GM21723 (cell line): Measurements from ENCODE around the gene WNK3.
"Not testable (repeated sequence)": the region's sequence is repeated elsewhere in the genome, so short reads cannot be mapped to it uniquely, and the experiment has no call there.

Experiments used
- ATAC-seq: cut with Tn5 transposase; IDR thresholded peaks from one replicate; pipeline ENCODE4 v1.9.1; 2021; ENCODE audit warnings: mild to moderate bottlenecking, moderate library complexity; ENCODE audit not compliant: unreplicated experiment

The WNK3 gene

GRCh38 chrX:54357414-54358377 lies at the start of gene WNK3:
Gene WNK3, minus strand, starts transcription at chrX:54358046.
- ATAC-seq = no peak

DNA sequence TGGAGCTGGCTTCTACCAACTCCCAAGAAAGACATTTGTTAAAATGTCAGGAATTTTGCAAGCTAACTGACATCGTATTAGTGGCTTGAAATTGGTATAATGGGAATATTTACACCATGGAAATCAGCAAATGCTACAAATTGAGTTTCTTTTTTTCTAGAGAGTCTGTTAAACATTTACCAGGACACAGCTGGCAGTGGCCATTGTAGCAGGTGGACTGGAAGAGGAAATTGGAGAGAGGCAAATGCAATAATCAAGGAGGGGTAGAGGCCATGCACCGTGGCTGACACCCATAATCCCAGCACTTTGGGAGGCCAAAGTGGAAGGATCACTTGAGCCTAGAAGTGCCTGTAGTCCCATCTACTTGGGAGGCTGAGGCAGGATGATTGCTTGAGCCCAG lies 49.4 kb upstream of the WNK3 start:
- no peak for ATAC-seq

DNA sequence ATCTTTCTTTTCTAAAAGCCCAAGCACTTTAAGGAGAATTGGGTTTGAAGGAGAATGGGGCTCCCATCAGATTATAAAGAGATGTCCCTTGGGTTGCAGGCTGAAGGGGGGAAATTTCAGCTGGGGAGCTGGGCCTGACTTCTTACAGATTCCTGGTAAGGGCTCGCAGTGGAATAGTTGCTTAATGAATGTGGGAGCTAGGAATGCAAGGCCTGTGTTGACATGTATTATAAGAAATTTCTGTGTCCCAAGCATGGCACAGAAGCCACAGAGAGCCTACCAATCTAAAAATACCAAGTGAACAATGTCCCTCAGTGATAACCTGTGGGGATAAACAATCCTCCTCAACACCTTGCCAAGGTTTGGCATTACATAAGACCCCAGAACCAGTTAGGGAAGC lies 39.3 kb upstream of the WNK3 start:
- no peak for ATAC-seq

GRCh38 chrX:54386314-54386713 lies 28.5 kb upstream of the WNK3 start:
- ATAC-seq = no peak

GRCh38 chrX:54384661-54385060 lies 26.8 kb upstream of the WNK3 start:
- ATAC-seq = not testable (repeated sequence)

DNA sequence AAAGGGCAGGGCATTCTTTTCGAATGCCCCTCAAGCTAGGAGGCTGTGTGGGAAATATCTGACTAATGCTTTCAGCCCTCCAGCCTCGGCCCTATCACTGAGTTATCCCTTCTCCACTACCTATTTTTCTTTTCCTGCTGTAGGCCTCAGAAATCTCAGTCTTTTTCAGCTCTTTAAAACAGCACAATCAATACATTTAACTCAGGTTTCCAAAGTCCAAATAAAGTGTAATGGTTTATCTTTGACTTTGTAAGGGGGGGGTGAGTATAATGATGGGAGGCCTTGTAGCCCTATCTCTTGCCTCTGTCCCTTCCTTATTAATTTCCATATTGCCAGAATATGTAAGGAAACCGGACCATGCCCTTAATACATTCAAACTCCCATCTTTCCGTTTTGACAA lies 1.6 kb upstream of the WNK3 start:
- ATAC-seq = no peak

DNA sequence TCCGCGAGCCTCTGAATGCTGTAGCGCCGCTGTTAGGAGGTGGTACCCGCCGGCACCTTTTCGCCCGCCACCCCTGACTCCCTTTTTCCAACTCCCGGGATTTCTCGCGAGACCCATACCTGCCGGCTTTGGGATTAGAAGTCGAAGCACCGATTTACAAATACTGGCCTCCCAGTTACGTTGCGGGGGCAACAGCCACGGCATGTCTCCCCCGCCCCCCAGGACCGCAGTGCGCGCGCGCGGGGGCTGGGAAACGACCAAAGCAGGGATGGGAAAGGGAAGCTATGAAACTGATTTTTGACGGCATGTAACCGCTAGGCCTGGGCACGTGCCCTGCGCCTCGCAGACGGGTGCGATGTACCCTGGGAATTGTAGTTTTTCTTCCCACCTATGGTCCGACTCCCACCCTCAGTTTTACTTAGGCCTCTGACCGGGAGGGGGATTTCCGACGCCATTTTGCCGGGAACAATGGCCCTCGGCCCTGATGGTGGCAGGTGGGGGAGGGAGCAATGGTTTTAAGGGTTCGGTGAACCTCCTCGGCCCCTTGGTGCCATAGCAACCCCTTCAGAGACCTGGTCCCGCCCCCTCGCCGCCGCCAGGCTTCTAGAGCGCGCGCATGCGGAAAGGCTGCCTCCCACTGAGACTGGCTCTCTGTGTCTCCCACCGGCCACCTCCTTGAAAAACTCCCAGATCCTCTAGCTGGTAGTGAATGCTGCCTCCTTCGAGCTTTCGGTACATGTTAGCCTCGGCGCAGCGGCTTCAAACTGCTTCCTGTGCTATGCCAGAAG lies 772 bp upstream of the WNK3 start:
- no peak for ATAC-seq

DNA sequence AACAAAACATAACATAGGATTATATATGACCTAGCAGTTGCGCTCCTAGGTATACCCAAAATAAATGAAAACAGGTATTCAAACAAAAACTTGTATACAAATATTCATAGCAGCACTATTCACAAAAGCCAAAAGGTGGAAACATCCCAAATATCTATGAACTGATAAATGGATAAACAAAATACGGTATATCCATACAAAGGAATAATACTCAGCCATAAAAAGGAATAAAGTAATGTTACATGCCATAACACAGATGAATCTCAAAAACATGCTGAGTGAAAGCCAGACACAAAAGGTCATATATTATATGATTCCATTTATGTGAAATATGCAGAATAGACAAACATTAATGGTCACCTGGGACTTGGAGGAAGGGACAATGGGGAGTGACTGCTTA lies 5.2 kb downstream of the WNK3 start:
- ATAC-seq = no peak

DNA sequence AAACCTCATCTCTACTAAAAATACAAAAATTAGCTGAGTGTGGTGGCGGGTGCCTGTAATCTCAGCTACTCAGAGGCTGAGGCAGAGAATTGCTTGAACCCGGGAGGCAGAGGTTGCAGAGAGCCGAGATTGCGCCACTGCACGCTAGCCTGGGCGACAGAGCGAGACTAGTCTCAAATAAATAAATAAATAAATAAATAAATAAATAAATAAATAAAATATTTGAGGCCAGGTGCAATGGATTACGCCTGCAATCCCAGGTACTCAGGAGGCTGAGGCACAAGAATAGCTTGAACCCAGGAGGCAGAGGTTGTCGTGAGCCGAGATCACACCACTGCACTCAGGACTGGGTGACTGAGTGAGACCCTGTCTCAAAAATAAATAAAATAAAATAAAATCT lies 20.5 kb downstream of the WNK3 start:
- ATAC-seq = not testable (repeated sequence)

- no peak for ATAC-seq
Observed at GRCh38 chrX:54325077-54325476, 32.8 kb downstream of the WNK3 start.

DNA sequence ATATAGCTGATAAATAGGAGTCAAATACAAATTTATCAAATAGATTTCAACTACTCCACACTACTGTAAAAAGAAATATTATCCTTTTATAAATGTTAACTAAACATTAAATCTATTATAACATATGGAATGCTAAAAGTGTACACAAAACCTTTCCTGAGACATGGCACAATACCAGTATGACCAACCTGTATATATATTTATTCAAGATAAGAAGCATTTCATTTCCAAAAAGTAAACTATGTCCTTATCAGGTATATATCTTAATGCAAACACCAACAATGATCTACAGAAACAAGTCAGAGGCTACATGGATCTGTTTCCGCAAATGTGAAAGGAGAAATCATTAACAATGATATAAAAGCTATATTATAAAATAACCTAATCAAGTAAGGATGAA lies 37.8 kb downstream of the WNK3 start:
- no peak for ATAC-seq

GRCh38 chrX:54306379-54306778 lies 51.5 kb downstream of the WNK3 start:
- no peak for ATAC-seq

DNA sequence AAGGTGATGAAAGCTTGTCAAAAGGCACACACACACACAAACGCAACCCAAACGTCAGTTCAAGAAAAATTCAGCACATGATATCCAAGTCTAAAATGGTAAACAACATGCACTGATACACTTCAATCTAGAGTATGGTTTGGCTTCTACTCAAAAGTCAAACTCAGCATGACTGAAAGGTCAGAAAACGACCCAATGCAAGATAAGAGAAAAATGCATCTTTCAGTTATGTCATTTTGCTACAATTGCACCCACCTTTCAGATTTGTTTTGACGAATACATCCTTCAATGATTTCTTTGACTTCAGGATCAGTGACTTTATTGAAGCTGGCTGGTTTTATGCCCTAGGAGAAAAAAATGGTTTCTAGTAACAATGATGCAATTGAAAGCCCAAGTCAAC lies 56.3 kb downstream of the WNK3 start:
- no peak for ATAC-seq

- no peak for ATAC-seq
Observed at GRCh38 chrX:54294306-54294705, 63.5 kb downstream of the WNK3 start.

- no peak for ATAC-seq
Observed at GRCh38 chrX:54292755-54293154, 65.1 kb downstream of the WNK3 start.

- no peak for ATAC-seq
Observed at GRCh38 chrX:54291758-54292157, 66.1 kb downstream of the WNK3 start.

DNA sequence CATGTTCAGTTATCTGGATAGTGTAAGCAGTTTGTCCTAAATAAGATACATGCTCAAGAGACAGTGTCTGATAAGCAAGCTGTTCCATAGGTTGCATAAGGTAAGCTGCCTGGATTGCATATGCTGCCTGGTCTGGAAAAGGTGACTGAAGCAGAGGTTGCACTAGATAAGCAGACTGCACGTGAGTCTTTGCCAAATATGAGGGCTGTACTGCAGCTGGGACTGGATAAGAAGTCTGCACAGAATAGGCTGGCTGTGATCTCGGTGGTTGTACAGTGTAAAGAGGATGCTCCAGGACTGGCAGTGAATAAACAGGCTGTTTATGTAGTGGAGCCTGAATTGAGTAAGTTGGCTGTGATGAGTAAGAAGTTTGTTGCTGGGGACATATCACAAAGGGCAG lies 68.9 kb downstream of the WNK3 start:
- ATAC-seq = no peak

- ATAC-seq = no peak
Observed at GRCh38 chrX:54288277-54288676, 69.6 kb downstream of the WNK3 start.

DNA sequence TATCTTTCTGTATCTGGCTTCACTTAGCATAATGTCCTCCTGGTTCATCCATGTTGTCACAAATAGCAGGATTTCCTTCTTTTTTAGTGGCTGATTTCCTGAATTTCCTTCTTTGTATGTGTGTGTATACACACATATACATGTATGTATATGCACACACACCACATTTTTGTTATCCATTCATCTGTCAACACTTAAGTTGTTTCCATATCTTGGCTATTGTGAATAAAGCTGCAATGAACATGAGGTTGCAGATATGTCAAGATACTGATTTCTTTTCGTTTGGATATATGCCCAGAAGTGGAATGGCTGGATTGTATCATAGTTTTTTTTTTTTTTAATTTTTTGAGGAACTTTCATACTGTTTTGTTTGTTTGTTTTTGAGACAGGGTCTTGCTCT lies 76.2 kb downstream of the WNK3 start:
- ATAC-seq = no peak

- no peak for ATAC-seq
Observed at GRCh38 chrX:54280466-54280865, 77.4 kb downstream of the WNK3 start.

DNA sequence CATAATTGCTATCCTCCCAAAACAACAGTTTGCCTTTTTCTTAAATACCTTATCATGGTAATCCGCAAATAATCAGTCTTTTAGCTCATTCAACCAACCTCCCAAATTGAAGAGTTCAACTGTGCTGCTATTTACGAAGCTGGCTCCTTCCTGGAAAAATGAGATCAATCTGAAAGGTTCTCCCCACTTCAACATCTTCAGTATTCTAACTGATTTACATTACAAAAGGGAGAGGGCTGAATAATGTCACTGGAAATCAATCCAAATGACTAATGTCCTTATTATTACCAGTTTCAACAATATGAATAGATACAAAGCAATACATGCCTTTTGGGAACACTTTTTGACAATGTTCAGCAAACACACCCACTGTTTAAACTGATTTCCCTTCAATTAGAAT lies 86.2 kb downstream of the WNK3 start:
- no peak for ATAC-seq

DNA sequence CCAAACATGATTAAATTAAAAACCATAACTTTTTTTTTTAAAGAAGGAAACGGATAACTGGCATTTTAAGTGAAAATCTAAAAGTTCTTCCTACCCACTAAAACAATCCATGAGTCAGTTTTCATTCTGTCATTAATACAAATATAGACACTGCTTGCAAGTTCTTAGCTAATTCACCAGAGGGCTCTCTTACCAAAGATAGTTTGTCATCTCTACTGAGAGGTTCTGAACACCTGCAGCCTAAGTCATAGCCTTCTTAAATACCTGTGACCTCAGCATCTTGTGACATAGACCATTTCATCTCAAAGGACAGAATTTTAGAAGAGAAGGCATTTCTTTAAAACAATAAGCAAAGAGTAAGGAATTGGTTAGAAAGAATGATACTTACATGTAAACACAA lies 109.5 kb downstream of the WNK3 start:
- ATAC-seq = no peak
